Trophoblast cell (in vitro differentiated cells and primary cell): ENCODE results near the gene GPC3.

Experiments used
- DNase-seq, 2 donors: peaks; one replicate each; pipeline ENCODE4 v3.0.0-alpha.2; 2016
- H2AFZ ChIP-seq: 2 replicates; pipeline ENCODE4 v1.6.1; 2013; ENCODE audit warnings: low read length, moderate library complexity, mild to moderate bottlenecking; ENCODE audit not compliant: insufficient read depth, poor library complexity
- H2AK5ac ChIP-seq: 2 replicates; pipeline ENCODE4 v1.6.1; 2013; ENCODE audit warnings: mild to moderate bottlenecking, low read length
- H2BK120ac ChIP-seq: 2 replicates; pipeline ENCODE4 v1.6.1; 2013; ENCODE audit warnings: low read length, mild to moderate bottlenecking, moderate library complexity; ENCODE audit not compliant: insufficient read depth, poor library complexity
- H2BK12ac ChIP-seq: 2 replicates; pipeline ENCODE4 v1.6.1; 2013; ENCODE audit warnings: mild to moderate bottlenecking, low read length, moderate library complexity
- H2BK5ac ChIP-seq: 2 replicates; pipeline ENCODE4 v1.6.1; 2013; ENCODE audit warnings: low read length, low read depth, moderate library complexity, mild to moderate bottlenecking; ENCODE audit not compliant: poor library complexity
- H3K14ac ChIP-seq: 2 replicates; pipeline ENCODE4 v1.6.1; 2013; ENCODE audit warnings: mild to moderate bottlenecking, low read length
- H3K18ac ChIP-seq: 2 replicates; pipeline ENCODE4 v1.6.1; 2013; ENCODE audit warnings: mild to moderate bottlenecking, low read length
- H3K23ac ChIP-seq: 2 replicates; pipeline ENCODE4 v1.6.1; 2013; ENCODE audit warnings: low read length
- H3K27ac ChIP-seq: 2 replicates; pipeline ENCODE4 v1.5.1; 2013; ENCODE audit warnings: low read depth, mild to moderate bottlenecking, inconsistent platforms, low read length, moderate library complexity
- H3K27me3 ChIP-seq: 2 replicates; pipeline ENCODE4 v1.6.1; 2013; ENCODE audit warnings: inconsistent platforms, mild to moderate bottlenecking, low read length, moderate library complexity; ENCODE audit not compliant: insufficient read depth
- H3K36me3 ChIP-seq, 2 experiments: 1 replicate in 1 of 2; 2 replicates in 1 of 2; pipeline ENCODE4 v1.6.1; 2013; ENCODE audit warnings: low read length in 2 of 2, mild to moderate bottlenecking in 2 of 2, moderate library complexity in 1 of 2; ENCODE audit not compliant: insufficient read depth in 2 of 2, control insufficient read depth in 1 of 2
- H3K4ac ChIP-seq: 2 replicates; pipeline ENCODE4 v1.6.1; 2013; ENCODE audit warnings: low read depth, mild to moderate bottlenecking, low read length, moderate library complexity
- H3K4me1 ChIP-seq, 2 experiments: 1 replicate in 1 of 2; 2 replicates in 1 of 2; pipeline ENCODE4 v1.6.1; 2013; ENCODE audit warnings: low read length in 2 of 2, mild to moderate bottlenecking in 2 of 2, moderate library complexity in 1 of 2; ENCODE audit not compliant: insufficient read depth in 2 of 2, control insufficient read depth in 1 of 2
- H3K4me2 ChIP-seq: 2 replicates; pipeline ENCODE4 v1.6.1; 2013; ENCODE audit warnings: inconsistent platforms, mild to moderate bottlenecking, low read length, moderate library complexity
- H3K4me3 ChIP-seq: 2 replicates; pipeline ENCODE4 v1.5.1; 2013; ENCODE audit warnings: mild to moderate bottlenecking, low read depth, low read length, inconsistent platforms
- H3K79me1 ChIP-seq: one replicate; pipeline ENCODE4 v1.6.1; 2013; ENCODE audit warnings: low read length
- H3K79me2 ChIP-seq: 2 replicates; pipeline ENCODE4 v1.6.1; 2013; ENCODE audit warnings: low read length, mild to moderate bottlenecking; ENCODE audit not compliant: control insufficient read depth, insufficient read depth, poor library complexity
- H3K9ac ChIP-seq: 2 replicates; pipeline ENCODE4 v1.6.1; 2013; ENCODE audit warnings: mild to moderate bottlenecking, low read length
- H3K9me3 ChIP-seq: 2 replicates; pipeline ENCODE4 v1.6.1; 2013; ENCODE audit warnings: low read depth, mild to moderate bottlenecking, control low read depth, inconsistent platforms, low read length; ENCODE audit not compliant: insufficient read depth
- H4K12ac ChIP-seq: 2 replicates; pipeline ENCODE4 v1.6.1; 2013; ENCODE audit warnings: low read depth, mild to moderate bottlenecking, low read length, moderate library complexity
- H4K8ac ChIP-seq: 2 replicates; pipeline ENCODE4 v1.6.1; 2013; ENCODE audit warnings: low read depth, mild to moderate bottlenecking, low read length, moderate library complexity
- H4K91ac ChIP-seq: one replicate; pipeline ENCODE4 v1.6.1; 2013; ENCODE audit warnings: low read depth, mild to moderate bottlenecking, low read length, moderate library complexity
- WGBS: extraction: QIAGEN DNeasy Blood & Tissue Kit; methylation state at CpG from one replicate; pipeline ENCODE4 v1.1.7; 2013; ENCODE audit warnings: missing lambda C conversion rate; ENCODE audit not compliant: insufficient read length, insufficient coverage; ENCODE audit errors: extremely low coverage; 5-methylcytosine and 5-hydroxymethylcytosine counted together

Gene GPC3

GRCh38 chrX:133742602-133743305 is 242.6 kb downstream of the GPC3 start:
- Histone ChIP-seq H3K18ac (no peak overlapping the region), H3K9me3 (no peaks in the 10 kb centered on the region), H3K14ac (no peak overlapping the region), H2BK5ac (no peak overlapping the region), H4K8ac (no peak overlapping the region), H2AFZ (no peak overlapping the region), H3K4me2 (no peak overlapping the region), H3K27ac (no peak overlapping the region), H3K9ac (no peak overlapping the region), H2BK12ac (no peak overlapping the region), H2AK5ac (no peak overlapping the region), H3K23ac (no peak overlapping the region), H4K91ac (no peak overlapping the region), H2BK120ac (no peak overlapping the region), H3K4me1 (no peaks in the 10 kb centered on the region), H4K12ac (no peak overlapping the region), H3K79me2 (no peaks in the 10 kb centered on the region), H3K79me1 (no peaks in the 10 kb centered on the region), H3K27me3 (no peaks in the 10 kb centered on the region), H3K4me3 (no peak overlapping the region), H3K4ac (no peak overlapping the region), H3K36me3 (no peaks in the 10 kb centered on the region)
- WGBS: no CpG with 5 or more reads among the region's 3 CpGs
- no peak for DNase-seq

GRCh38 chrX:133741303-133741702 is 244.1 kb downstream of the GPC3 start:
- H2BK12ac ChIP-seq: no peak overlapping the region
- H2BK120ac ChIP-seq: no peak overlapping the region
- H4K91ac ChIP-seq: no peak overlapping the region
- no peak overlapping the region for H3K14ac ChIP-seq
- no peak overlapping the region for H2AFZ ChIP-seq
- H3K9ac ChIP-seq: no peak overlapping the region
- no peak overlapping the region for H3K4me2 ChIP-seq
- H3K4ac ChIP-seq: no peak overlapping the region
- no peak overlapping the region for H2BK5ac ChIP-seq
- no peak overlapping the region for H4K12ac ChIP-seq
- no CpG with 5 or more reads among the region's 2 CpGs for WGBS
- no peaks in the 10 kb centered on the region for H3K9me3 ChIP-seq
- no peaks in the 10 kb centered on the region for H3K27me3 ChIP-seq
- H3K4me3 ChIP-seq: no peak overlapping the region
- no peaks in the 10 kb centered on the region for H3K79me2 ChIP-seq
- no peak overlapping the region for H3K18ac ChIP-seq
- H4K8ac ChIP-seq: no peak overlapping the region
- no peak overlapping the region for H3K23ac ChIP-seq
- H3K4me1 ChIP-seq: no peaks in the 10 kb centered on the region
- H3K27ac ChIP-seq: no peak overlapping the region
- no peak for DNase-seq
- H3K36me3 ChIP-seq: no peaks in the 10 kb centered on the region
- no peak overlapping the region for H2AK5ac ChIP-seq
- no peaks in the 10 kb centered on the region for H3K79me1 ChIP-seq

GRCh38 chrX:133726642-133727041 is 258.8 kb downstream of the GPC3 start:
- no peak for DNase-seq
- Histone ChIP-seq H2AK5ac (no peak overlapping the region), H3K4me3 (no peak overlapping the region), H4K8ac (no peak overlapping the region), H3K4me1 (no peaks in the 10 kb centered on the region), H3K27ac (no peak overlapping the region), H3K18ac (no peak overlapping the region), H3K23ac (no peak overlapping the region), H4K91ac (no peak overlapping the region), H2BK5ac (no peak overlapping the region), H2BK120ac (no peak overlapping the region), H2BK12ac (no peak overlapping the region), H3K4ac (no peak overlapping the region), H3K27me3 (no peaks in the 10 kb centered on the region), H3K36me3 (no peaks in the 10 kb centered on the region), H3K79me2 (no peaks in the 10 kb centered on the region), H3K79me1 (no peaks in the 10 kb centered on the region), H3K4me2 (no peak overlapping the region), H2AFZ (no peak overlapping the region), H4K12ac (no peak overlapping the region), H3K14ac (no peak overlapping the region), H3K9ac (no peak overlapping the region), H3K9me3 (no peaks in the 10 kb centered on the region)
- no CpG with 5 or more reads among the region's 2 CpGs for WGBS

GRCh38 chrX:133726211-133726630 is 259.2 kb downstream of the GPC3 start:
- Histone ChIP-seq H2BK12ac (no peak overlapping the region), H3K14ac (no peak overlapping the region), H2AFZ (no peak overlapping the region), H3K18ac (no peak overlapping the region), H3K79me2 (no peaks in the 10 kb centered on the region), H2BK120ac (no peak overlapping the region), H4K12ac (no peak overlapping the region), H3K9me3 (no peaks in the 10 kb centered on the region), H4K8ac (no peak overlapping the region), H3K27ac (no peak overlapping the region), H3K4ac (no peak overlapping the region), H3K79me1 (no peaks in the 10 kb centered on the region), H2BK5ac (no peak overlapping the region), H3K9ac (no peak overlapping the region), H3K4me1 (no peaks in the 10 kb centered on the region), H3K4me3 (no peak overlapping the region), H4K91ac (no peak overlapping the region), H2AK5ac (no peak overlapping the region), H3K4me2 (no peak overlapping the region), H3K23ac (no peak overlapping the region), H3K27me3 (no peaks in the 10 kb centered on the region), H3K36me3 (no peaks in the 10 kb centered on the region)
- WGBS: no CpG with 5 or more reads among the region's 2 CpGs
- no peak for DNase-seq
